ENCODE data around the gene GIMD1. TPM values are rescaled to one million over a fixed set of nuclear protein-coding genes. Genes with fewer than 3 reads are reported as not detected.

Gene GIMD1
- total and polyA plus RNA-seq, 4 donors, result not detected

- H3K4me3 ChIP-seq (ENCODE audit: low read depth in 1 of 3, low read length in 3 of 3), result no peak overlapping the region
- H3K4me1 ChIP-seq (ENCODE audit: control insufficient read depth in 4 of 4, insufficient read depth in 4 of 4, low read length in 3 of 4), result no peaks in the 10 kb centered on the region
- peaks cover 0 to under 1% (median 0%) of the 10 kb centered on the region in 4 donors for H3K27me3 ChIP-seq (ENCODE audit: control insufficient read depth in 4 of 4, insufficient read depth in 4 of 4, low read length in 3 of 4)
- H3K36me3 ChIP-seq (ENCODE audit: control insufficient read depth in 4 of 4, insufficient read depth in 3 of 4, low read depth in 1 of 4, low read length in 3 of 4), result no peaks in the 10 kb centered on the region
- H3K9ac ChIP-seq (ENCODE audit: low read depth in 1 of 2, low read length in 2 of 2), result no peak overlapping the region
- 76% methylated on average over 6 of the region's 6 CpGs for WGBS
- no peak for DNase-seq (ENCODE audit: low spot score)
- peaks cover 0 to 10% (median 3%) of the 10 kb centered on the region in 4 donors for H3K9me3 ChIP-seq (ENCODE audit: control insufficient read depth in 4 of 4, low read length in 3 of 4)
- TF ChIP-seq FOXA2 (IDR thresholded peaks at IDR 0.05) (no peak), RXRA (IDR thresholded peaks at IDR 0.05) (no peak), TAF1 (conservative IDR thresholded peaks at IDR 0.05) (no peak), FOXA1 (IDR thresholded peaks at IDR 0.05) (no peak), HNF4A (conservative IDR thresholded peaks at IDR 0.05) (no peak), RAD21 (IDR thresholded peaks at IDR 0.05) (no peak), JUND (IDR thresholded peaks at IDR 0.05) (no peak), REST (IDR thresholded peaks at IDR 0.05) (no peak), GABPA (IDR thresholded peaks at IDR 0.05 in 1 of 2, conservative IDR thresholded peaks at IDR 0.05 in 1 of 2) (no peak), EGR1 (IDR thresholded peaks at IDR 0.05; ENCODE audit: low read depth in 2 of 2) (no peak)
- H3K27ac ChIP-seq (ENCODE audit: low read depth in 1 of 2, low read length in 2 of 2), result no peak overlapping the region
These were observed 17.3 kb upstream of the GIMD1 start for GRCh38 chr4:106385853-106386393.

GRCh38 chr4:106384878-106385277 lies 16.3 kb upstream of the GIMD1 start:
- no peak overlapping the region for H3K27ac ChIP-seq (ENCODE audit: low read depth in 1 of 2, low read length in 2 of 2)
- TF ChIP-seq RXRA (IDR thresholded peaks at IDR 0.05) (no peak), EGR1 (IDR thresholded peaks at IDR 0.05; ENCODE audit: low read depth in 2 of 2) (no peak)
- H3K27me3 ChIP-seq (ENCODE audit: control insufficient read depth in 4 of 4, insufficient read depth in 4 of 4, low read length in 3 of 4), result peaks cover 0 to 2% (median 0%) of the 10 kb centered on the region in 4 donors
- H3K9me3 ChIP-seq (ENCODE audit: control insufficient read depth in 4 of 4, low read length in 3 of 4), result peaks cover 0 to 10% (median 3%) of the 10 kb centered on the region in 4 donors
- H3K36me3 ChIP-seq (ENCODE audit: control insufficient read depth in 4 of 4, insufficient read depth in 3 of 4, low read depth in 1 of 4, low read length in 3 of 4), result no peaks in the 10 kb centered on the region
- WGBS, result 92% methylated on average over 3 of the region's 3 CpGs
- H3K4me1 ChIP-seq (ENCODE audit: control insufficient read depth in 4 of 4, insufficient read depth in 4 of 4, low read length in 3 of 4), result no peaks in the 10 kb centered on the region
- DNase-seq (ENCODE audit: low spot score), result no peak
- no peak overlapping the region for H3K4me3 ChIP-seq (ENCODE audit: low read depth in 1 of 3, low read length in 3 of 3)
- H3K9ac ChIP-seq (ENCODE audit: low read depth in 1 of 2, low read length in 2 of 2), result no peak overlapping the region

DNA sequence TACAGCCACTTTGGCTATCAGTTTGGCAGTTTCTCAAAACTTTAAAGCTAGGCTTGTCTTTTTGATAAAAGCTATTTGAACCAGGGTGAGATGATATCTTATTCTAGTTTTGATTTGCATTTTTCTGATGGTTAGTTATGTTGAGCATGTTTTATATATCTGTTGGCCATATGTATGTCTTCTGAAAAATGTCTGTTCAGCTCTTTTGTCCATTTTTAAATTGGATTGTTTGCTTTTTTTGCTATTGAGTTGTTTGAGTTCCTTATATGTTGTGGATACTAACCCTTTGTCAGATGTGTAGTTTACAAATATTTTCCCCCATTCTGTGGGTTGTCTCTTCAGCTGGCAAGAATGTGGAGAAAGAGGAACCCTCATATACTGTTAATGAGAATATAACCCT lies 11.6 kb upstream of the GIMD1 start:
- no peak overlapping the region for H3K4me3 ChIP-seq (ENCODE audit: low read depth in 1 of 3, low read length in 3 of 3)
- peaks cover 0 to 5% (median 1%) of the 10 kb centered on the region in 4 donors for H3K9me3 ChIP-seq (ENCODE audit: control insufficient read depth in 4 of 4, low read length in 3 of 4)
- no peak overlapping the region for H3K27ac ChIP-seq (ENCODE audit: low read depth in 1 of 2, low read length in 2 of 2)
- TF ChIP-seq FOXA2 (IDR thresholded peaks at IDR 0.05) (no peak), JUND (IDR thresholded peaks at IDR 0.05) (no peak), FOXA1 (IDR thresholded peaks at IDR 0.05) (no peak), RAD21 (IDR thresholded peaks at IDR 0.05) (no peak), HNF4G (IDR thresholded peaks at IDR 0.05) (no peak), SP1 (IDR thresholded peaks at IDR 0.05) (no peak), MAX (IDR thresholded peaks at IDR 0.05) (no peak), RXRA (IDR thresholded peaks at IDR 0.05) (no peak), EGR1 (IDR thresholded peaks at IDR 0.05; ENCODE audit: low read depth in 2 of 2) (no peak), TAF1 (conservative IDR thresholded peaks at IDR 0.05) (no peak), REST (IDR thresholded peaks at IDR 0.05) (no peak), GABPA (IDR thresholded peaks at IDR 0.05 in 1 of 2, conservative IDR thresholded peaks at IDR 0.05 in 1 of 2) (no peak)
- TF ChIP-seq, protein P1, sequence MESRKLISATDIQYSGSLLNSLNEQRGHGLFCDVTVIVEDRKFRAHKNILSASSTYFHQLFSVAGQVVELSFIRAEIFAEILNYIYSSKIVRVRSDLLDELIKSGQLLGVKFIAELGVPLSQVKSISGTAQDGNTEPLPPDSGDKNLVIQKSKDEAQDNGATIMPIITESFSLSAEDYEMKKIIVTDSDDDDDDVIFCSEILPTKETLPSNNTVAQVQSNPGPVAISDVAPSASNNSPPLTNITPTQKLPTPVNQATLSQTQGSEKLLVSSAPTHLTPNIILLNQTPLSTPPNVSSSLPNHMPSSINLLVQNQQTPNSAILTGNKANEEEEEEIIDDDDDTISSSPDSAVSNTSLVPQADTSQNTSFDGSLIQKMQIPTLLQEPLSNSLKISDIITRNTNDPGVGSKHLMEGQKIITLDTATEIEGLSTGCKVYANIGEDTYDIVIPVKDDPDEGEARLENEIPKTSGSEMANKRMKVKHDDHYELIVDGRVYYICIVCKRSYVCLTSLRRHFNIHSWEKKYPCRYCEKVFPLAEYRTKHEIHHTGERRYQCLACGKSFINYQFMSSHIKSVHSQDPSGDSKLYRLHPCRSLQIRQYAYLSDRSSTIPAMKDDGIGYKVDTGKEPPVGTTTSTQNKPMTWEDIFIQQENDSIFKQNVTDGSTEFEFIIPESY (IDR thresholded peaks at IDR 0.05), result no peak
- no peaks in the 10 kb centered on the region for H3K4me1 ChIP-seq (ENCODE audit: control insufficient read depth in 4 of 4, insufficient read depth in 4 of 4, low read length in 3 of 4)
- peaks cover 0 to 2% (median 0%) of the 10 kb centered on the region in 4 donors for H3K27me3 ChIP-seq (ENCODE audit: control insufficient read depth in 4 of 4, insufficient read depth in 4 of 4, low read length in 3 of 4)
- H3K9ac ChIP-seq (ENCODE audit: low read depth in 1 of 2, low read length in 2 of 2), result no peak overlapping the region
- DNase-seq (ENCODE audit: low spot score), result no peak
- H3K36me3 ChIP-seq (ENCODE audit: control insufficient read depth in 4 of 4, insufficient read depth in 3 of 4, low read depth in 1 of 4, low read length in 3 of 4), result no peaks in the 10 kb centered on the region
